Cardiac muscle cell (in vitro differentiated cells and primary cell): ENCODE data around the gene RNF149. TPM values are rescaled to one million over a fixed set of nuclear protein-coding genes. Genes with fewer than 3 reads are reported as not detected.
A peak's percentile ranks its signal among the peaks of the same experiment; 100 is the strongest.

Source experiments
- DNase-seq, 2 donors: peaks; one replicate each; pipeline versions ENCODE4 v3.0.0 to v3.0.0-alpha.2; 2010 to 2017; ENCODE audit warnings: low read depth in 1 of 2, low spot score in 1 of 2
- H3K27ac ChIP-seq: fragments of 200-600 bp; sonication (generic); 2 replicates; pipeline ENCODE4 v1.5.1; 2016
- H3K27me3 ChIP-seq: fragments of 200-600 bp; sonication (generic); 2 replicates; pipeline ENCODE4 v1.6.0; 2016; ENCODE audit warnings: control low read depth
- H3K36me3 ChIP-seq: fragments of 200-600 bp; sonication (generic); 2 replicates; pipeline ENCODE4 v1.5.1; 2016; ENCODE audit warnings: control low read depth
- H3K4me1 ChIP-seq: fragments of 200-600 bp; sonication (generic); 2 replicates; pipeline ENCODE4 v1.8.1; 2017; ENCODE audit warnings: low read depth, mild to moderate bottlenecking, mixed run types
- H3K4me3 ChIP-seq: fragments of 200-600 bp; sonication (generic); 2 replicates; pipeline ENCODE4 v1.5.1; 2016; ENCODE audit warnings: mild to moderate bottlenecking
- H3K9me3 ChIP-seq: fragments of 200-600 bp; sonication (generic); 2 replicates; pipeline ENCODE4 v1.5.1; 2017; ENCODE audit warnings: low read depth, mild to moderate bottlenecking, control low read depth
- polyA plus RNA-seq: library from polyadenylated mRNA; unstranded; fragments of >200 nt; fragmentation: Nextera tagmentation; extraction: Ambion mirVana; gene quantifications from 2 replicates; pipeline ENCODE4 v1.2.1, GENCODE V29; 2016
- total RNA-seq: library from RNA; depleted of rRNA; stranded (reverse); fragments of >200 nt; gene quantifications from 2 replicates; pipeline ENCODE4 v1.2.3, GENCODE V29; 2016
- TF ChIP-seq, protein P1 (sequence below): IDR thresholded peaks from 2 replicates; pipeline ENCODE4 v1.5.1; 2012; ENCODE audit warnings: low read depth, mild to moderate bottlenecking, low read length

The RNF149 gene
- total and polyA plus RNA-seq, 2 experiments from 2014 or later, result 44.4 to 69.9 TPM

DNA sequence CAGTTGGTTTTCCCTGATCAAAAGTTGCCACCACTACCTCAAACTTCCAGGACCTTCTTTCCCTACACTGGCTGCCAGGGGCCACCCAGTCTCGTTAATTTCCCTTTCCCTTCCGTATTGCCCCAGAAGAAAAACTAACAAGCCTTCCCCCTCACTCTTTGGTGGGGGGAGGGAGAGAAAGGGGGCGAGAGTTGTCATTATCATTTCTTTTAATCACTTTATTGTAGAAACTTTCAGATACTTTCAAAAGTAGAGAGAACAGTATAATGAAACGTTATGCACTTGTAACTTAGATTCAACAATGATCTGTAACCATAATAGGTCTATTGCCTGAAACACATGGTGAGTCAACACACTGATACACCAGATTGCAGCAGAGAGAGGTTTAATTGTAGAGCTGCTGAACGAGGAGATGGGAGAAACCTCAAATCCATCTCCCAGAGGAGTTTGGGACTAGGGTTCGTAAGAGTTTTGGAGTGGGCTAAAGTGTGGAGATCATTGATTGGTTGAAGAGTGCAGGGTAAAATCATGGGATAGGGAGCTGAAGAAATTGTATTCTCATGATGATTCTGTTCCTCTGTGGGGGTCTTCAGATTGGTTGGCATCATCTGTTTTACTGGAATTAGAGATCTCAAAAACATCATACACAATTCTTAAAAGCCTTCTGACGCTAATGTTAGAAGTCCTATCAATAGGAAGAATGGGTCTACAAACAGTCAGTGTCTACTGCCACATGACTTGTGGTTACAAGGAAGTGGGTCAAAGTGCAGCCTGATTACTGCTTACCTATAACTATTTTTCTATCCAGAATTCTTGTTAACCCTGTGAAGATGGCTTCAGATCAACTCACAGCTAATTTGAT is 2.6 kb upstream of the RNF149 start:
- H3K27ac ChIP-seq, result no peak overlapping the region
- H3K36me3 ChIP-seq, result no peaks in the 10 kb centered on the region
- no peaks in the 10 kb centered on the region for H3K27me3 ChIP-seq
- TF ChIP-seq, protein P1, sequence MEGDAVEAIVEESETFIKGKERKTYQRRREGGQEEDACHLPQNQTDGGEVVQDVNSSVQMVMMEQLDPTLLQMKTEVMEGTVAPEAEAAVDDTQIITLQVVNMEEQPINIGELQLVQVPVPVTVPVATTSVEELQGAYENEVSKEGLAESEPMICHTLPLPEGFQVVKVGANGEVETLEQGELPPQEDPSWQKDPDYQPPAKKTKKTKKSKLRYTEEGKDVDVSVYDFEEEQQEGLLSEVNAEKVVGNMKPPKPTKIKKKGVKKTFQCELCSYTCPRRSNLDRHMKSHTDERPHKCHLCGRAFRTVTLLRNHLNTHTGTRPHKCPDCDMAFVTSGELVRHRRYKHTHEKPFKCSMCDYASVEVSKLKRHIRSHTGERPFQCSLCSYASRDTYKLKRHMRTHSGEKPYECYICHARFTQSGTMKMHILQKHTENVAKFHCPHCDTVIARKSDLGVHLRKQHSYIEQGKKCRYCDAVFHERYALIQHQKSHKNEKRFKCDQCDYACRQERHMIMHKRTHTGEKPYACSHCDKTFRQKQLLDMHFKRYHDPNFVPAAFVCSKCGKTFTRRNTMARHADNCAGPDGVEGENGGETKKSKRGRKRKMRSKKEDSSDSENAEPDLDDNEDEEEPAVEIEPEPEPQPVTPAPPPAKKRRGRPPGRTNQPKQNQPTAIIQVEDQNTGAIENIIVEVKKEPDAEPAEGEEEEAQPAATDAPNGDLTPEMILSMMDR, result no peak
- H3K4me3 ChIP-seq, result no peak overlapping the region
- H3K4me1 ChIP-seq, result peaks cover 15% of the 10 kb centered on the region
- no peak for DNase-seq
- H3K9me3 ChIP-seq, result no peaks in the 10 kb centered on the region

DNA sequence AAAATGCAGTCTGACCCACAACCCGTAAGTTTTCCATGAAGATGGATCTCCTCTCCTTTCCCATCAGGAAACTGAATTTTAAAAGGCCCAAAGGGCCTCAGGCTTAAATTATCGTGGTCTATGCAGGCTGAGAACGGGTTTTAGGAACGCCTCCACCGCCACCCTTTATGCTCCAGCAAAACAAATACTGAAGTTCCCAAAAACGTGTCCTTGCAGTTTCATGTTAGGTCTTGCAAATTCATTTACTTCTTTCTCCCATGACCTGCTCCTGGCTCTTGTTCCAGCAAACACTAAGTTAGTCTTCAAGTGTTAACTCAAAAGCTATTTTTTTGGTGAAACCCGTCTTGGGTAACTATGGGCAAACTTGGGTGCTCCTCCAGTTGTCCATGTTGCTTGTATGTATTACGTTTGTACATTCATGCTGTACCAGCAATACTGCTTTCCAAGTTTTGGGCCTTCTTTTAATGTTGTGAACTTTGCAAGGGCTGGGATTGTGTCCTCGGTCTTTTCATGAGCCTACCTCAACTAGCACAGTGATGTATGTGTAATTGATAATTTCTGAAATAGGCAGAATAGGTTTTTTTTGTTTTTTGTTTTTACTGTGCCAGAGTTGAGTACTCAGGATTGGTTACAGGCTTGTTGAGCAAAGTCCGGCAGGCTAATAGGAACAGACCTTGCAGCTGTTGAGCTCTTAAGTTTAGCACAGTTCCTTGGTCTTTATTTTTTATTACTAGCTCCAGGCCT is 1.8 kb upstream of the RNF149 start:
- H3K4me3 ChIP-seq, result no peak overlapping the region
- no peaks in the 10 kb centered on the region for H3K36me3 ChIP-seq
- no peak for DNase-seq
- H3K27me3 ChIP-seq, result no peaks in the 10 kb centered on the region
- TF ChIP-seq, protein P1, result no peak
- H3K4me1 ChIP-seq, result peaks cover 23% of the 10 kb centered on the region
- no peak overlapping the region for H3K27ac ChIP-seq
- H3K9me3 ChIP-seq, result no peaks in the 10 kb centered on the region

DNA sequence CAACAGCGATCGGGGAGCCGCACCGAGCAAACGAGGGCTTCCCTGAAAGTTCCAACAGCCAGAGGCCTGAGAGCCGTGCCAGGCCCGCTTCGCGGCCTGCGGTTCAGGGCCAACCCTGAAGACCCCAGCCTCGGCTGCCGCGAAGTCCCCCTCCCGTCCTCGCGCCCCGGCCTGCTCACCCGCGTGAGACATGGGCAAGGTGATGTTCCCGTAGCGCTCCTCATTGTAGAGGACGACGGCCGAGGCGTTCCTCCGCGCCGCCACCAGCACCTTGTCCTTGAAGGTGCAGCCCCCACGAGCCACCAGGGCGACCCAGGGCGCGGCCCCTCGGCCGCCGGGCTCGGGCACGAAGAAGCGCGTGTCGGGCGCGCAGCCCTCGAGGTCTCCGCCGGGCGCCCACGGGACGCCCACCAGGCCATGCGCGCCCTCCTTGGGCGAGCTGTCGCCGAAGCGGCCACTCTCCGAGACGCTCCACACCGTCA is 510 bp downstream of the RNF149 start:
- H3K27me3 ChIP-seq, result no peaks in the 10 kb centered on the region
- peak overlapping the region; percentile 75 for H3K27ac ChIP-seq
- peaks cover 31% of the 10 kb centered on the region for H3K4me1 ChIP-seq
- no peaks in the 10 kb centered on the region for H3K9me3 ChIP-seq
- no peaks in the 10 kb centered on the region for H3K36me3 ChIP-seq
- peak; percentile 11 to 41 for DNase-seq
- peak overlapping the region; percentile 86 for H3K4me3 ChIP-seq
- TF ChIP-seq, protein P1, result no peak

DNA sequence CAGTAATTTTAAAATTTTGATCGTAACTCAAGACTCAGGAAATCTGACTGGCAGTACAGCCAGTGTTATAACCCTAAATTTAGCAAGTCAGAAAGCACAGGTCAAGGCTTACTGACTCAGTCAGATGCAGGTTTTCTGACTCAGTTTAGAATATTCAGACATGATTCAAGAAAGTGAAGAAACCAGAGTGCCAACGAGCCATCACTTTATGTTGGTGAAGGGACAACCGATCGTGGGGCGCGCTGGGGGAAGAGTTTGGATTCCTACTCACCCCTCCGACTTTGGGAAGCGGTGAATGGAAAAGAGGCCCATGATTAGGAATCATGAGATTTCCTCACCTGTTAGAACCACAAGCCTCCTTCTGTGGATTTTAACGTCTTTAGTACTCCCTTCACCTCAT is 998 bp downstream of the RNF149 start:
- Histone ChIP-seq H3K9me3 (no peaks in the 10 kb centered on the region), H3K27me3 (no peaks in the 10 kb centered on the region), H3K4me3 (peak overlapping the region; percentile 86), H3K27ac (peak overlapping the region; percentile 75), H3K4me1 (peaks cover 31% of the 10 kb centered on the region), H3K36me3 (no peaks in the 10 kb centered on the region)
- DNase-seq, result peak in 1 of 2 donors; percentile 6
- TF ChIP-seq, protein P1, result no peak

DNA sequence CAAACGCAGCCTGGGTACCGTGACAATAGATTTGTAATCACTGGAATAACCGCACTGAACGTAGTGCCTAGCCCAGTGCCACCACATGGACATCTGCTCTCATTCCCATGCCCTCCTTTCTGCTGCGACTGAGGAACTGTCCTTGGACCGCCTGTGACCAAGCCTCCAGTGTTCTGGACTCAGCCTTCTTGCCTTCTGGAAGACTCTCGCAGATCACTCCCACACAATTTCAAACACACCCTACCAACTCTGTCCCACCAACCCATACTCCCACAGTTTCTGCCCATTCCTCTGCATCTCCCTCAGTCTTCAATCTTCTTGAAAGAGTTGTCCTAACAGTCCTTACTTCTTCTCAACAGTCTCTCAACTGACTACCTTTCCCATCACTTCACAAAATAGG is 2.1 kb downstream of the RNF149 start:
- DNase-seq, result no peak
- no peaks in the 10 kb centered on the region for H3K36me3 ChIP-seq
- TF ChIP-seq, protein P1, result no peak
- peaks cover 41% of the 10 kb centered on the region for H3K4me1 ChIP-seq
- peak overlapping the region; percentile 86 for H3K4me3 ChIP-seq
- H3K27ac ChIP-seq, result peak overlapping the region; percentile 16
- no peaks in the 10 kb centered on the region for H3K27me3 ChIP-seq
- H3K9me3 ChIP-seq, result no peaks in the 10 kb centered on the region
